Osteocyte (in vitro differentiated cells): Measurements from ENCODE around the gene LCLAT1. TPM values are rescaled to one million over a fixed set of nuclear protein-coding genes. Genes with fewer than 3 reads are reported as not detected.
A peak's percentile ranks its signal among the peaks of the same experiment; 100 is the strongest.

Experiments
- DNase-seq: peaks from one replicate; pipeline ENCODE4 v3.0.0; 2021; ENCODE audit warnings: mixed read lengths; ENCODE audit not compliant: unreplicated experiment; ENCODE audit errors: extremely low spot score
- H3K27ac Mint-ChIP-seq: one replicate; pipeline ENCODE4 v1.8.0; 2021; ENCODE audit warnings: mild to moderate bottlenecking, mixed read lengths; ENCODE audit not compliant: unreplicated experiment
- H3K27me3 Mint-ChIP-seq: one replicate; pipeline ENCODE4 v1.8.0; 2021; ENCODE audit warnings: mixed read lengths; ENCODE audit not compliant: unreplicated experiment
- H3K36me3 Mint-ChIP-seq: one replicate; pipeline ENCODE4 v1.8.0; 2021; ENCODE audit warnings: mixed read lengths; ENCODE audit not compliant: unreplicated experiment
- H3K4me1 Mint-ChIP-seq: one replicate; pipeline ENCODE4 v1.8.0; 2021; ENCODE audit warnings: mixed read lengths; ENCODE audit not compliant: unreplicated experiment
- H3K4me3 Mint-ChIP-seq: one replicate; pipeline ENCODE4 v1.8.0; 2021; ENCODE audit warnings: mild to moderate bottlenecking, moderate library complexity, mixed read lengths; ENCODE audit not compliant: unreplicated experiment
- H3K9me3 Mint-ChIP-seq: one replicate; pipeline ENCODE4 v1.8.0; 2021; ENCODE audit warnings: mixed read lengths; ENCODE audit not compliant: unreplicated experiment
- CTCF ChIP-seq: fragments of 200-600 bp; sonication (generic); IDR thresholded peaks from 2 replicates; pipeline ENCODE4 v1.5.0; 2021; ENCODE audit warnings: antibody characterized with exemption, mild to moderate bottlenecking, moderate library complexity
- total RNA-seq: library from RNA; stranded (reverse); gene quantifications from 2 replicates; pipeline ENCODE4 v1.2.1, GENCODE V29; 2021

Gene LCLAT1
- total RNA-seq, 1 donor from 2014 or later = 13.6 TPM

DNA sequence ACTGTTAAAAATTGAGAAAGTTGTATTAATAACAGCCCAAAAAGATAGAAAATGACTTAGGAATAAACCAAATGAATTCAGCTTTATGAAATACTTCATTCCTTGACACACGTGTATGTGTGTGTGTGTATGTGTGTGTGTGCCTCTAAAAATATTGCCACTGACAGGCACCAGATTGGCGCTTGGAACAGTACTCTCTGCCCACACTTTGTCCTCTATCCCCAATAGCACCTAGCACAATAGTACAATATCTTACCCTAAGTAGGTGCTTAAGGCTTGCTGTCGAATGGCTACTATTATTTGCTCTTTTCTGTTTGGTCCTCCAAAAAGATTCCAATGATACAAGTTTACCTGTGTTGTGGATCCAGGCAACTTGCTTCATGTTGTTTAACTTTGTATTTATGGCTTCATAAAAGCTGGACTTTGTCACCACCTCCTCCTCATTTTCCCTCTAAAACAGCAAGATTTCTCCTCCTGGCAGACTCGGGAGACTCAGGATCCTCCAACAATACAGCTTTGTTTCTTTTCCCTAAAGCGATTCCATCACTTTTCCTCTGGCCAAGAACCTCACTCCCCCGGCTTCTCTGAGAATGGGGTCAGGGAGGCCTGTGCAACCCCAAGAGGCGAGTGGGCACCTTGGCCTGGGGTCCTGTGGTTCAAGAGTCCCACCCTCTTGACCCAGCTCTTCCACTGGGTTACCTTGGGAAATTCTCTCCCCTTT is 43.3 kb upstream of the LCLAT1 start:
- no peak for TF ChIP-seq CTCF
- H3K9me3 Mint-ChIP-seq = no peaks in the 10 kb centered on the region
- DNase-seq = no peak
- H3K36me3 Mint-ChIP-seq = no peaks in the 10 kb centered on the region
- H3K4me3 Mint-ChIP-seq = no peak overlapping the region
- H3K27me3 Mint-ChIP-seq = peaks cover 10% of the 10 kb centered on the region
- peak overlapping the region; percentile 29 for H3K27ac Mint-ChIP-seq
- peaks cover 37% of the 10 kb centered on the region for H3K4me1 Mint-ChIP-seq

- Mint-ChIP-seq H3K27me3 (peaks cover 10% of the 10 kb centered on the region), H3K27ac (peak overlapping the region; percentile 29), H3K4me1 (peaks cover 38% of the 10 kb centered on the region), H3K9me3 (no peaks in the 10 kb centered on the region), H3K36me3 (no peaks in the 10 kb centered on the region), H3K4me3 (no peak overlapping the region)
- DNase-seq = no peak
- TF ChIP-seq CTCF = no peak
Measured at GRCh38 chr2:30404319-30405259, 42.5 kb upstream of the LCLAT1 start.

- no peak overlapping the region for H3K4me3 Mint-ChIP-seq
- no peaks in the 10 kb centered on the region for H3K36me3 Mint-ChIP-seq
- no peak overlapping the region for H3K27ac Mint-ChIP-seq
- no peaks in the 10 kb centered on the region for H3K9me3 Mint-ChIP-seq
- H3K4me1 Mint-ChIP-seq = peaks cover 36% of the 10 kb centered on the region
- H3K27me3 Mint-ChIP-seq = peaks cover 7% of the 10 kb centered on the region
- TF ChIP-seq CTCF = no peak
- no peak for DNase-seq
Measured at GRCh38 chr2:30405260-30405605, 41.8 kb upstream of the LCLAT1 start.

DNA sequence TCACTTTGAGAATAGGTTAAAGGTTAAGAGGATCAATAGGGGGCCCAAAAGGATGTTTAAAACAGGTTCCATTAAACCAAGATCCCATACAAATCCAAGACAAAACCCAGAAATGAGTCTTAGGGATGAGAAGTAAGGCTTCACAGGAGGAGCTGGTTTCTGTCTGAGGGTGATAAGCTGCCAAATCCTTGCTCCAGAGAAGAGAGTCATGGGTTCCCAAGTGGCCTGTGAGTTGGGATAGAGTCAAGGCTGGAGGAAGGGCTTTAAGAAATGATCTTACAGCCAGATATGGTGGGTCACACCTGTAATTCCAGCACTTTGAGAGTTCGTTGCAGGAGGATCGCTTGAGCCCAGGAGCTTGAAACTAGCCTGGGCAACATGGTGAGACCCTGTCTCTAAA is 40.2 kb upstream of the LCLAT1 start:
- no peak overlapping the region for H3K4me3 Mint-ChIP-seq
- H3K27me3 Mint-ChIP-seq = peaks cover 7% of the 10 kb centered on the region
- no peaks in the 10 kb centered on the region for H3K9me3 Mint-ChIP-seq
- peaks cover 37% of the 10 kb centered on the region for H3K4me1 Mint-ChIP-seq
- H3K27ac Mint-ChIP-seq = no peak overlapping the region
- TF ChIP-seq CTCF = no peak
- no peak for DNase-seq
- H3K36me3 Mint-ChIP-seq = no peaks in the 10 kb centered on the region

DNA sequence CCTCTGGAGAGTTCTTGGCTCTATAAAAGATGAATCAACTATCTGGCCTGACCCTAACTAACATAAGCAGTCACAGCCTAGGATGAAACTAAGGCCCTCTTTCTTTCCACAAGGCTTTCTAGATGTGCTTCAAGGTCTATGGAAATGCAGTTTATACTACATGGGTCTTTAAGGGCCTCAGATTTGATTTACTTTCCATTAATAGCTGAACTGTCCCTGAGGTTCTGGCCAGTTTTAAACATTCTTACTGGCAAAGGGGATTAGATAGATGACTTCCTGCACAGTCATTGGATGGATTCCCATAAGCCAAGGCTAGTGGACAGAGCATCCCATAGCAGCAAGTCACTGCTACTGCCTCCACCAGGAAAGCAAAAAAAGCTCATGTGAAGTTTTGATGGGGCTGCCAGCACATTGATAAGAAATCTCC is 38.1 kb upstream of the LCLAT1 start:
- peaks cover 49% of the 10 kb centered on the region for H3K4me1 Mint-ChIP-seq
- no peak for DNase-seq
- TF ChIP-seq CTCF = no peak
- no peak overlapping the region for H3K4me3 Mint-ChIP-seq
- no peaks in the 10 kb centered on the region for H3K9me3 Mint-ChIP-seq
- no peaks in the 10 kb centered on the region for H3K36me3 Mint-ChIP-seq
- H3K27me3 Mint-ChIP-seq = peaks cover 5% of the 10 kb centered on the region
- H3K27ac Mint-ChIP-seq = no peak overlapping the region
